Left hindlimb (tissue), 1 donor: ENCODE data around the gene MAN1B1.

Experiments used
- DNase-seq: peaks from one replicate; pipeline ENCODE4 v3.0.0-alpha.2; 2018

MAN1B1 gene

GRCh38 chr9:137069508-137070091 lies 17.2 kb upstream of the MAN1B1 start:
- no peak for DNase-seq

DNA sequence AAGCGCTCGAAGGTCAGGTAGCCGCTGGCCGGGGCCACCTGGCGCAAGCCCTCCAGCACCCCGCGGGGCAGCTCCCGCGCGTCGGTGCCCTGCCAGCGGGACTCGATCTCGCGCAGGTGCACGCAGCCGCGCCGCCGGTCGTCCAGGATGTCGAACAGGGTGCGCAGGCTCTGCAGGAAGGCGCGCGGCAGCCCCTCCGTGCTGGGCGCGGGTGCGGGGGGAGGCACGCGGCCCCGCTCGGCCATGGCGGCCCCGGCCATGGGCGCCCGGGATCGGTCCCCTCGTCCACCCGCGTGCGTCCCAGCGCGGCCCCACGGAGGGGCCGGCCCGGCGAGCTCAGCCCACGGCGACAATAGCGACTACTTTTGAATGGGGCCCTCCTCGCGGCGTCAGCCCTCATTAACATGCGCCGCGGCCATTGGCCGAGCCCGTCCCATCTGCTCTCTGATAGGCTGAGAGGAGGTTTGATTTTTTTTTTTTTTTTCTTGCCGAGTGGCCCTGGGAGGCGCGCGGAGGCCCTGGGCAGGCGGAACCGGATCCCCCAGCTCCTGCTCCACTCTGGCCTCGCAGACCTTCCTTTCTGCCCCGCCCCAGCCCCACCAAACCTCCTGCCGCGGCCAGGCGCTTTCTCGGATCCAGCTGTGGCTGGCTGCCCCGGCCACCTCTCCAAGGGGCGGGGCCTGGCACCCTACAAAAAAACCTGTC lies 16.4 kb upstream of the MAN1B1 start, which contains the start of gene SAPCD2:
SAPCD2 (minus strand) TSS at position 357 of the 705 bp plus-strand sequence; CDS start at position 260, 97 bp downstream.
- peak; percentile 86 for DNase-seq

DNA sequence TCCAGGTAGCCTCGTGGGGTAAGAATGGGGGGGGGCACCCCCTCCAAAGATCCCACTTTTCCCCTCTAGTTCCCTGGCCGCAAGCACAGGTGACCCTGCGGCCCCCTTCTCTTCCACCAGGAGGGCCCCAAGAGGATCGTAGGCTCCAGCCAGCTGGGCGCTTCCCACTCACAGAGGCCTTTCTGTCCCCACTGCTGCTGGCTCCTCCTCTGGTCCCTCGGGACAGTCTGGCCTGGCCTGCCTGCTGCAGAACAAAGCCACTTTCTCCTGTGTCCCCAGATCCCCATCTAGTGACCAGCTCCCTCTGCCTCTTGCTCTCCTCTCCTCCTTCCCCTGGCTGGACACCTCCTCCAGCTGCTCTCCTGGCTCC lies 15.9 kb upstream of the MAN1B1 start:
- DNase-seq = no peak

GRCh38 chr9:137071282-137071681 lies 15.5 kb upstream of the MAN1B1 start:
- DNase-seq = no peak

- DNase-seq = no peak
These were observed 12.8 kb upstream of the MAN1B1 start for GRCh38 chr9:137073992-137074399.

GRCh38 chr9:137074657-137075274 lies 12.0 kb upstream of the MAN1B1 start:
- DNase-seq = no peak

DNA sequence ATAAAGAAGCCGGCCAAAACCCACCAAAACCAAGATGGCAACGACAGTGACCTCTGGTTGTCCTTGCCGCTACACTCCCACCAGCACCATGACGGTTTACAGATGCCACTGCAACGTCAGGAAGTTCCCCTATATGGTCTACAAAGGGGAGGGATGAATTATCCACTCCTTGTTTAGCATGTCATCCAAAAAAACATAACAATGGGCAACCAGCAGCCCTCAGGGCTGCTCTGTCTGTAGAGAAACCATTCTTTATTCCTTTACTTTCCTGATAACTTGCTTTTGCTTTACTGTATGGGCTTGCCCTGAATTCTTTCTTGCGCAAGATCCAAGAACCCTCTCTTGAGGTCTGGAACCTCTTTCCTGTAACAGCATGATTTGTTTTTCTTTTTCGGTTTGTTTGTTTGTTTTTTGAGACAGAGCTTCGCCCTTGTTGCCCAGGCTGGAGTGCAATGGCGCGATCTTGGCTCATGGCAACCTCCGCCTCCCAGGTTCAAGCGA lies 11.5 kb upstream of the MAN1B1 start:
- no peak for DNase-seq

- DNase-seq = no peak
These were observed 10.2 kb upstream of the MAN1B1 start for GRCh38 chr9:137076636-137077009.

DNA sequence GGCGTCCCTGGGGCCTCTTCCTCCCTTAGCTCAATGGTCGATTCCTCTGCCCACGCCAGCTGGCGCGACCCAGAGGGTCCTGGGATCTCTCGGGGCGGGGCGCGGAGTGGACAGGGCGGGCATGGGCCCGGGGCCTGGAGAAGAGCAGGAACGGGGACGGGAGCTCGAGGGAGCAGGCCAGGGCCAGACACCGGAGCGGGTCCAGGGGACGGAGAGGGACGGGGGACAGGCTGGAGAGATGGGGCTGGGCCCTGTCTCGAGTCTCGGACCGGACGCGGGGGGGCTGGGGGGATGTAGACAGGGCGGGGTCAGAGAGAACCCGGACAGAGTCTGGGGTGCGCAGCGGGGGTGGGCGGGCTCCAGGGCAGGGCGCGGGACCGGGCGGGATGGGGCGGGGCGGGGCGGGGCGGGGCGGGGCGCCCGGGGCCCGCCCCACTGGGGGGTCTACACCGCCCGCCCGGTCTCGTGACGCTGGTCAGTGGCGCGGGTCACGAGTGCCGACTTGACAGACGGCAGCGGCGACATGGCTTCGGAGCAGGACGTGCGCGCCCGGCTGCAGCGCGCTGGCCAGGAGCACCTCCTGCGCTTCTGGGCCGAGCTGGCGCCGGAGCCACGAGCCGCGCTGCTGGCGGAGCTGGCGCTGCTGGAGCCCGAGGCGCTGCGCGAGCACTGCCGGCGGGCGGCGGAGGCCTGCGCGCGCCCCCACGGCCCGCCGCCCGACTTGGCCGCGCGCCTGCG lies 9.6 kb upstream of the MAN1B1 start, which contains the start of gene UAP1L1:
UAP1L1 (plus strand) TSS at position 508 of the 738 bp plus-strand sequence; CDS start at position 524, 16 bp downstream.
- peak; percentile 69 for DNase-seq

GRCh38 chr9:137077758-137078693 lies 8.8 kb upstream of the MAN1B1 start:
- no peak for DNase-seq

DNA sequence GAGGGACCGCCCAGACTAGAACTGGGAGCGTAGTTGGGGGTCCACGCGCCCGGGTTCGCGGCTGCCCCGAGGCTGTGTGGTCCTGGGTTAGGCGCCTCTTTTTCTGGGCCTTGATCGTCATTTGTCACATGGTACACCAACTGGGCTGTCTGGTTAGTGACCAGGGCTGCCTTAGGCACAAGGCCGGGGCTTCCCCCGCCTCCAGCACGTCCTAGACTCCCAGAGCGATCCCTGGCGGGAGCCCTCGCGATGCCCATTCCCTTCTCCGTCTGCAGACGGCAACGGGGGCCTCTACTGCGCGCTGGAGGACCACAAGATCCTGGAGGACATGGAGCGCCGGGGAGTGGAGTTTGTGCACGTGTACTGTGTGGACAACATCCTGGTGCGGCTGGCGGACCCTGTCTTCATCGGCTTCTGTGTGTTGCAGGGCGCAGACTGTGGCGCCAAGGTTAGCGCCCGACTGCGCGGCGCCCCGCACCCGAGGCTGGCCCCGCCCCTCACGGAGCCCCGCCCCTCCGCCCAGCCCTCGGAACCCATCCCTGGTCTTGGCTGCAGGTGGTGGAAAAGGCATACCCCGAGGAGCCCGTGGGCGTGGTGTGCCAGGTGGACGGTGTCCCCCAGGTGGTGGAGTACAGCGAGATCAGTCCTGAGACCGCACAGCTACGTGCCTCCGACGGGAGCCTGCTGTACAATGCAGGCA lies 7.9 kb upstream of the MAN1B1 start:
- no peak for DNase-seq

- DNase-seq = no peak
These were observed 7.4 kb upstream of the MAN1B1 start for GRCh38 chr9:137079401-137079787.

DNA sequence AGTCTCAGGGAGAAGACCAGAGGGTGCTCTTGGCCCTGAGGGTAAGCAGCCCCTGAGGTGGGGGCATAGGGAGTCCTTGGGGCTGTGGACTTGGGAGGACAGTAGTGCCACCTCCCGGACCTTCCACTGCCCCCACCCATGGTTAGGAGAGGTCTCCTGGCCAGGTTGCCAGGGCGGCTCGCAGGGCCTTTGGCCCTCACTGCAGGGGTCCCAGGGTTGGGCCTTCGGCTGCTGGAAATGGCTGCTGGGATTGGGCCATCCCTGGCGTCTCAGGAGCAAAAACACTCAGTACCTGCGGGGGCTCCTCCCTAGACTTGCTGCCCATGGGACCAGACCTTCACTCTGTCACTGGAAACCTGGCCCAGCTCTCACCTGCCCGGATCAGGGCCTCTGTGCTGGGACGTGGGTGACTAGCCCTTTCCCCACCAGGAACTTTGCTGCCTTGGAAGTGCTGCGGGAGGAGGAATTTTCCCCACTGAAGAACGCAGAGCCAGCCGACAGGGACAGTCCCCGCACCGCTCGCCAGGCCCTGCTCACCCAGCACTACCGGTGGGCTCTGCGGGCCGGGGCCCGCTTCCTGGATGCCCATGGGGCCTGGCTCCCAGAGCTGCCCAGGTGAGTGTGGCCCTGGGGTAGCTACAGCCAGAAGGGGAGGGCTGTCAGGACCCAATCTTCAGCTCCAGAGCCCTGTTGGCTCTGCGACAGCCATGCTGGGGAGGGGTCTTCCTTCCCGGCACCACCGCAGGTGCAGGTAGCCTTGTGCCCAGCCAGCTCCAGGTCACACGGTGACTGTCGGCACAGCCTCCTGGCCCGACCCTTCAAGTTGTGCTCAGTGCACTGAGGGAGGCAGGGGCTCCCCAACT lies 6.3 kb upstream of the MAN1B1 start:
- no peak for DNase-seq

DNA sequence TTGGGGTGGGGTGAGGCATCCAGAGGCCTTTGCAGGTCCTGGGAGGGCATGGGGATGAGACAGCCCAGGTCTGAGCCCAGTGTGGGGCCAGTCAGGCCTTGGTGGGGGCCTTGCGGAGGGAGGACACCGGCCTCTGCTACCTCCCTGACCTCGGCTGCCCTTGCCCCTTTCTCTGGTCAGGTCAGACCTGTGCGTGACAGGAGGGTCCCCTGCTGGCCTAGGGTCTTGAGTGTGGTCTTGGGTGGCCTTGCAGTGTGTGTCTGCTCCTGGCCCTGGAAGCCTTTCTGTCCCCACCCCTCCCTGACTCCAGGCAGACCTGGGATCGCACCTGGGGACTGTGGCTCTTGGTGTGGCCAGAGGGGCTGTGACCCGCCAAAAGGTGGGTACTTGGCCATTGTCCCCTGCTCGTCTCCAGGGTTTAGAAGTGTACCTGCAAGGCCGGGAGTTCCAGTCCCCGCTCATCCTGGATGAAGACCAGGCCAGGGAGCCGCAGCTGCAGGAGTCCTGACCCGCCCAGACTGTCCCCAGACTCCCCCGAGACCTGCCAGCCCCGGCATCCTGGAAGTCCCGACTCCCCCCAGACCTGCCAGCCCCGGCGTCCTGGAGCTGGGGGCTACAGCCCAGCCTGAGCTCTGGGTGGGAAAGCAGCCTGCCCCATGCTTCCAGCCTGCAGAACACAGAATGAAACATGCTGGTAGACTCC lies 4.4 kb upstream of the MAN1B1 start:
- no peak for DNase-seq

DNA sequence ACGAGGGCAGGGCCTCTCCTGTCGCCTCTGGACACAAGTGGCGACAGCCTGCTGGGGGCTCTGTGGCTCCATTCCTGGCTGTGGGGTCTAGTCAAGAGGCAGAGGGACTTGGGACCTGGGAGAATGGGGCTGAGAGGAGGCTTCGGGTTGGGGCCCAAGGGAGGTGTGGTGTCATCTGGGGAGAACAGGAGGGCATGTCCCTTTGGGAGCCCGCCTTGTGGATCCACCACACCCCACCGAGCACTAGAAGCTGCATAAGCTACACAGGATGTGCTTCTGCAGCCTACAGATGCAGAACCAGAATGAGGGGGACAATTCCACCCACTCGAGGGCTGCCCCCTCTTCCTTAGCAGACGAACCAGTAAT lies 3.9 kb upstream of the MAN1B1 start:
- DNase-seq = no peak

GRCh38 chr9:137083394-137084004 lies 3.3 kb upstream of the MAN1B1 start:
- no peak for DNase-seq

GRCh38 chr9:137084526-137084925 lies 2.3 kb upstream of the MAN1B1 start:
- DNase-seq = no peak

DNA sequence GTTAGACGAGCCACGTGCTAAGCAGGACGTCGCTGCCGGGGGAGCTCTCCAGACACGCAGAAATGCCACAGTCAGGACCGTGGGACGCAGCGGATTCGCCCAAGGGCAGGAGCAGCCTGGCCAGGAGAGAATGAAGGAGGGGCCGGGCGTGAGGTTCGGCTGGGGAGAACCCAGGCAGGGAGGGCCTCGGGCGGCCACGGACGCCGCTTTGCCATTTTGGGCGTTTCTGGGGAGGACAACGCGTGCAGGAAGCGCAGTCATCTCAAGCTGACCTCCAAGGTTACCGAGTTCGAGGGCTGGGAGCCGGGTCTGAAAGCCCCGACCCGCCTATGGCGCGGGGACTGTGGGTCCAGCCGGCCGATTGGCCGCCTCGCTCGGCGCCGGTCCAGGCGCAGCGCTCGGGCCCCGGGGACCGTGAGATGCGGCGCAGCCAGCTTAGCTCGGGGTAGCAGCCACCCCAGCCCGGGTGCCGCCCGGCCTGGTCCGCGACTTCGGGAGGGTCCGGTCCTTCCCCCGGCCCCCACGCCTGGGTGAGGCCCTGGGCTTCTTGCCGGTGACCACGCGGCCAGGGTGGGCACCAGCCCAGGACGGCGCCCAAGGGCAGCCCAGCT lies 760 bp upstream of the MAN1B1 start:
- DNase-seq = no peak

DNA sequence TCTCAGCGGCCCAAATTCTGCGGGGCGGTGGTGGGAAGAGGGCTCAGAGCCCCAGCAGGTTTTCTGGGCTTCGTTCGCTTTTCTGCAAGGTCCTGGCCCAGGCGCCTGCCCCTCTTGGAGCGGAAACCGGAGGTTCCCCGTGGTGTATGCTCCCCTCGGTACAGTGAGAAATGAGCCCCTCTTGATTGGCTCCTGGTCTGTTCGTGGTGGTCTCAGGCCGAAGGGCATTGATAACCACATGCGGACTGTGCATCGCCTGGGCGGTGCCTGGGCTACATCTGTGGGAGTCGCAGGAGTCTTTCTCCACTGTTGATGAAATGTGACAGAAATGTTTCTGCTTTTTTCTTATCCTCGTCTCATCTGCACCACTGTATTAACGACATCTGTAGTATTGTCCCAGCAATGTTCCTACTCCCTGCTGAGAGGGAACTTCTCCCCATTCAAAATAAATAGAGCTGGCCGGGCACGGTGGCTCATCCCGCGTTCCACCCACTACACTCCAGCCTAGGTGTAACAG lies 682 bp downstream of the MAN1B1 start:
- DNase-seq = no peak
